Neuronal stem cell (in vitro differentiated cells): ENCODE measurements around the gene NBAS.

Source experiments
- DNase-seq: peaks from one replicate; pipeline ENCODE4 v3.0.0-alpha.2; 2013; ENCODE audit warnings: low spot score
- H2AFZ ChIP-seq: one replicate; pipeline ENCODE4 v1.6.1; 2013; ENCODE audit warnings: mild to moderate bottlenecking, low read length, inconsistent platforms
- H2AK5ac ChIP-seq: 2 replicates; pipeline ENCODE4 v1.6.1; 2013; ENCODE audit warnings: low read depth, mild to moderate bottlenecking, inconsistent platforms, low read length, moderate library complexity, mixed read lengths
- H2BK120ac ChIP-seq: 2 replicates; pipeline ENCODE4 v1.6.1; 2013; ENCODE audit warnings: low read depth, mild to moderate bottlenecking, inconsistent platforms, low read length, moderate library complexity, mixed read lengths
- H2BK12ac ChIP-seq: one replicate; pipeline ENCODE4 v1.6.1; 2013; ENCODE audit warnings: low read length, inconsistent platforms
- H2BK15ac ChIP-seq: 2 replicates; pipeline ENCODE4 v1.6.1; 2013; ENCODE audit warnings: mild to moderate bottlenecking, low read length, inconsistent platforms, mixed read lengths
- H2BK5ac ChIP-seq: one replicate; pipeline ENCODE4 v1.6.1; 2013; ENCODE audit warnings: inconsistent platforms, mild to moderate bottlenecking, low read length, moderate library complexity
- H3K14ac ChIP-seq: one replicate; pipeline ENCODE4 v1.6.1; 2013; ENCODE audit warnings: low read length, inconsistent platforms
- H3K18ac ChIP-seq: 2 replicates; pipeline ENCODE4 v1.6.1; 2013; ENCODE audit warnings: low read length, inconsistent platforms
- H3K23ac ChIP-seq: 2 replicates; pipeline ENCODE4 v1.6.1; 2013; ENCODE audit warnings: low read depth, mild to moderate bottlenecking, mixed read lengths, low read length, inconsistent platforms; ENCODE audit not compliant: poor library complexity
- H3K27ac ChIP-seq: replicated peaks from 3 replicates; pipeline ENCODE4 v1.5.1; 2013; ENCODE audit warnings: low read length, inconsistent platforms
- H3K27me3 ChIP-seq, 3 experiments: 2 replicates each; pipeline ENCODE4 v1.6.1; 2013; ENCODE audit warnings: low read length in 3 of 3, mild to moderate bottlenecking in 2 of 3, inconsistent platforms in 1 of 3, low read depth in 1 of 3, mixed read lengths in 1 of 3, moderate library complexity in 1 of 3; ENCODE audit not compliant: control insufficient read depth in 3 of 3, insufficient read depth in 3 of 3
- H3K36me3 ChIP-seq, 2 donors: replicated peaks in 1 of 2; 2 replicates each; pipeline ENCODE4 v1.6.1; 2013; ENCODE audit warnings: low read length in 2 of 2; ENCODE audit not compliant: control insufficient read depth in 2 of 2, insufficient read depth in 2 of 2
- H3K4ac ChIP-seq: 2 replicates; pipeline ENCODE4 v1.6.1; 2013; ENCODE audit warnings: inconsistent platforms, mild to moderate bottlenecking, low read length, moderate library complexity
- H3K4me1 ChIP-seq, 2 donors: 1 replicate in 1 of 2; 2 replicates in 1 of 2; pipeline ENCODE4 v1.6.1; 2013; ENCODE audit warnings: low read length in 2 of 2, low read depth in 1 of 2; ENCODE audit not compliant: control insufficient read depth in 2 of 2, insufficient read depth in 1 of 2
- H3K4me2 ChIP-seq: one replicate; pipeline ENCODE4 v1.6.1; 2013; ENCODE audit warnings: mild to moderate bottlenecking, low read length, inconsistent platforms; ENCODE audit not compliant: insufficient read depth, poor library complexity, severe bottlenecking
- H3K4me3 ChIP-seq, 2 donors: 2 replicates each; pipeline ENCODE4 v1.5.1; 2013; ENCODE audit warnings: low read length in 2 of 2, mild to moderate bottlenecking in 2 of 2, inconsistent platforms in 1 of 2, moderate library complexity in 1 of 2
- H3K79me1 ChIP-seq: one replicate; pipeline ENCODE4 v1.6.1; 2013; ENCODE audit warnings: low read depth, mild to moderate bottlenecking, inconsistent platforms, low read length, moderate library complexity
- H3K9ac ChIP-seq: one replicate; pipeline ENCODE4 v1.6.1; 2013; ENCODE audit warnings: mild to moderate bottlenecking, low read depth, low read length, inconsistent platforms; ENCODE audit not compliant: poor library complexity
- H3K9me3 ChIP-seq, 2 donors: replicated peaks in 1 of 2; 2 replicates each; pipeline versions ENCODE3 to v1.6.1; 2013; ENCODE audit warnings: low read length in 2 of 2, mild to moderate bottlenecking in 2 of 2, inconsistent platforms in 1 of 2, low read depth in 1 of 2, mixed read lengths in 1 of 2, moderate library complexity in 1 of 2; ENCODE audit not compliant: control insufficient read depth in 2 of 2, insufficient read depth in 1 of 2
- H4K8ac ChIP-seq: one replicate; pipeline ENCODE4 v1.6.1; 2013; ENCODE audit warnings: low read depth, mild to moderate bottlenecking, inconsistent platforms, low read length, moderate library complexity
- H4K91ac ChIP-seq: one replicate; pipeline ENCODE4 v1.6.1; 2013; ENCODE audit warnings: low read length, low read depth, mild to moderate bottlenecking, inconsistent platforms; ENCODE audit not compliant: poor library complexity
- WGBS, 2 donors: extraction: QIAGEN DNeasy Blood & Tissue Kit; methylation state at CpG; one replicate each; pipeline ENCODE4 v1.1.7; 2013; ENCODE audit warnings: missing lambda C conversion rate in 2 of 2, mixed read lengths in 1 of 2; ENCODE audit not compliant: insufficient read length in 2 of 2, insufficient replicate concordance in 1 of 2; ENCODE audit errors: extremely low coverage in 2 of 2; 5-methylcytosine and 5-hydroxymethylcytosine counted together

The NBAS gene

DNA sequence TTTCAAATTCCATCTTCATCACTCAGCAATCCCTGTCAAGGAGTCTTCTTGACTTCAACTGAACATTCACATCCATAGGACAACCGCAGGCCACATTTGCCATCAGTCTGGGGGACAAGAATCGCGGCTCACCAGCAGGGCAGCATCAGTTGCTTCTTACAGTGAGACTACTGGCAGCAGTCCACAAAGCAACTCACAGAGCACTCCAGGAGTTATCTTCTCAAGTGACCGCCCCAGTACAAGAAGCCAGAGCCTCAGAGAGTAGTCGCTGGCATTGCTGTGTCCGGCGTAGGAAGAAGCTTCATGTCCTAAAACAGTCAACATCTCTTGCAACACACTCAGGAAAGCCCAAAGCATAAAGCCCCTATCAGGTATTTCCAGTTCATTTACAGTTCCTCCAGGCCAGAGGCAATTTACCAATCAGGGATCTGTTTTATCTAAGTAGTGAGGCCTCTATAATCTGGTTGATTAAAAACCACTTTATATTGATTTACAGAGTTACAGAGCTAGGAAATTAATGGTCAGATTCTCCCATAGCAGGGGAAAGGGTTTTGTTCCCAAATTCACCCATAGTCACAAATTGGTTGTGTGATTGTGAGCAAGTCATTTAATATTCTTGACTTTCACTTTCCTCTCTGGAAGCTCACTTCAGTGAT lies 177.3 kb downstream of the NBAS start:
- Histone ChIP-seq H2AK5ac (no peak overlapping the region), H2AFZ (no peak overlapping the region), H3K4me1 (no peaks in the 10 kb centered on the region), H4K8ac (no peak overlapping the region), H2BK15ac (no peak overlapping the region), H3K9me3 (no peaks in the 10 kb centered on the region), H2BK12ac (no peak overlapping the region), H4K91ac (no peak overlapping the region), H3K27ac (no peak overlapping the region), H3K4me3 (no peak overlapping the region), H2BK120ac (no peak overlapping the region), H3K9ac (no peak overlapping the region), H3K14ac (no peak overlapping the region), H3K79me1 (no peaks in the 10 kb centered on the region), H3K27me3 (no peaks in the 10 kb centered on the region), H3K4me2 (no peak overlapping the region), H3K18ac (no peak overlapping the region), H2BK5ac (no peak overlapping the region), H3K36me3 (peaks cover 4 to 16% of the 10 kb centered on the region in 2 donors), H3K23ac (no peak overlapping the region), H3K4ac (no peak overlapping the region)
- no peak for DNase-seq
- no CpG with 5 or more reads among the region's 7 CpGs for WGBS, 2 donors

DNA sequence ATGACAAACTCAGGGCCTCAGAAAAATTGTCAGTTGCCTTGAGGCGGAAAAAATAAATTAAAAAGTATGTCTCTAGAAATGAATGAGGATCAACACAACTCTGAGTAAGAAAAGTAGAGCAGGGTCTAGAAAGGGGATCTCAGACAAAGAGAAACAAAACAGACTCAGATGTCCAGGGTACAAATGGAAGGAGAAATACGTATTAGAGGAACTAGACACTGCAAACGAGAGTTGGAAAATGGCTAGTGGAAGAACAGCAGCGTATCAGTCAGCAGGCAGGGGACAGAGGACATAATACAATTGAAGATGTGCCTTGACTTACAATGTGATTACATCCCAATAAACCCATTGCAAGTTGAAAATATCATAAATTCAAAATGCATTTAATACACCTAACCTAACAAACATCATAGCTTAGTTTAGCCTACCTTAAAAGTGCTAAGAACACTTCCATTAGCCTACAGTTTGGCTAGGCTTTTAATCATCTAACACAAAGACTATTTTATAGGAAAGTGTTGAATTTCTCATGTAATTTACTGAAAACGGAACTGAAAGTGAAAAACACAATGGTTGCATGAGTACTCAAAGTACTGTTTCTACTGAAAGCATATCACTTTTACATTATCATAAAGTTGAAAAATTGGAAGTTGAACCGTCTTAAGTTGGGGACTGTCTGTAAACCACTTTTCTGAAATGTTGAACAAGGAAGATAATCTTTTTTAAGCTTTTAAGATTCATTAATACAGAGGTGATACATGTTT lies 182.8 kb downstream of the NBAS start:
- H3K36me3 ChIP-seq: peaks cover 8 to 29% of the 10 kb centered on the region in 2 donors
- no peak overlapping the region for H3K4me2 ChIP-seq
- WGBS, 2 donors: no CpG with 5 or more reads among the region's 6 CpGs
- no peak overlapping the region for H2AK5ac ChIP-seq
- H3K4ac ChIP-seq: no peak overlapping the region
- no peaks in the 10 kb centered on the region for H3K4me1 ChIP-seq
- H2BK12ac ChIP-seq: no peak overlapping the region
- H3K27ac ChIP-seq: no peak overlapping the region
- H3K18ac ChIP-seq: no peak overlapping the region
- DNase-seq: no peak
- H3K23ac ChIP-seq: no peak overlapping the region
- H2BK5ac ChIP-seq: no peak overlapping the region
- no peaks in the 10 kb centered on the region for H3K27me3 ChIP-seq
- no peak overlapping the region for H2BK120ac ChIP-seq
- no peaks in the 10 kb centered on the region for H3K9me3 ChIP-seq
- no peak overlapping the region for H4K8ac ChIP-seq
- H2BK15ac ChIP-seq: no peak overlapping the region
- H2AFZ ChIP-seq: no peak overlapping the region
- H3K79me1 ChIP-seq: no peaks in the 10 kb centered on the region
- H3K14ac ChIP-seq: no peak overlapping the region
- H3K9ac ChIP-seq: no peak overlapping the region
- H3K4me3 ChIP-seq: no peak overlapping the region
- no peak overlapping the region for H4K91ac ChIP-seq

DNA sequence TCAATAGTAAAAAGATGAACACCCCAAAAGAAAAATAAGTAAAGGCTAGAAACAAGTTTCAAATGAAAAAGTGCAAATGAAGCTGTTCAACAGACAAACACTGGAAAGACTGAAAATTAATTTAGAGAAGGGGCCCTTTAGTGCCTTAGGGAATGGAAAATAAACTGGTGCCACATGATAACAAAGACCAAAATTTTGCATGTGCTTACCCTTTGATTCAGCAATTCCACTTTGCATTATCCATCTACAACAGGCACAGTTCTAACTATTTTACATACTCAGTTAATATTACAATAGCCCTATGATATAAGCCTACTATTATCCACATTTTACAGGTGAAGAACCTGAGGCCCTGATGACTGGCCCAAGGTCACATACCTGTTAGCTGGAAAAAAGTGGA lies 183.9 kb downstream of the NBAS start:
- peaks cover 6 to 28% of the 10 kb centered on the region in 2 donors for H3K36me3 ChIP-seq
- H3K9ac ChIP-seq: no peak overlapping the region
- no peaks in the 10 kb centered on the region for H3K4me1 ChIP-seq
- no peak overlapping the region for H3K14ac ChIP-seq
- no peak overlapping the region for H2AFZ ChIP-seq
- no peak overlapping the region for H2AK5ac ChIP-seq
- H3K4ac ChIP-seq: no peak overlapping the region
- H2BK120ac ChIP-seq: no peak overlapping the region
- H3K4me2 ChIP-seq: no peak overlapping the region
- H3K9me3 ChIP-seq: no peaks in the 10 kb centered on the region
- DNase-seq: no peak
- no peak overlapping the region for H2BK12ac ChIP-seq
- no peak overlapping the region for H4K8ac ChIP-seq
- no peak overlapping the region for H3K18ac ChIP-seq
- no peak overlapping the region for H2BK15ac ChIP-seq
- no peak overlapping the region for H4K91ac ChIP-seq
- no peak overlapping the region for H3K23ac ChIP-seq
- H3K27ac ChIP-seq: no peak overlapping the region
- no peak overlapping the region for H2BK5ac ChIP-seq
- H3K4me3 ChIP-seq: no peak overlapping the region
- no peaks in the 10 kb centered on the region for H3K79me1 ChIP-seq
- H3K27me3 ChIP-seq: no peaks in the 10 kb centered on the region

DNA sequence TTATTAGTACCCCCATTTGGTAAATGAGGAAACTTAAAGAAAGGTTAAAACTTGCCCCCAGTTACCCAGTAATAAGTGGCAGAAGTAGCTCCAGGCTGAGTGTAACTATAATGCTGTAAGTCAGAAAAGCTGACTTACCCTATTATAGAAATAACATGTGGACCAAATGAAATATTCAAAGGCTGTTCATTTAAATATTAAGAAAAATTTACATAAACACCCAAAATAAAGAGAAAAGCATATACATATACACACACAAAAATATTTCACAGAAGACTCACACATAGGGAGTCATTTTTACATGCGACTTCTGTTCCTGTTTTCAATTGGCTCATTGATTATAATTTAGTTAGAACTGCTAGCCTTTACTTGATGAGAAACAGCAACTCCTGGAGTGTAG lies 189.1 kb downstream of the NBAS start:
- Histone ChIP-seq H3K27ac (no peak overlapping the region), H3K4me1 (no peaks in the 10 kb centered on the region), H3K36me3 (peaks cover 6 to 27% of the 10 kb centered on the region in 2 donors), H2AFZ (no peak overlapping the region), H3K18ac (no peak overlapping the region), H3K79me1 (no peaks in the 10 kb centered on the region), H3K9me3 (no peaks in the 10 kb centered on the region), H2AK5ac (no peak overlapping the region), H3K23ac (no peak overlapping the region), H3K27me3 (no peaks in the 10 kb centered on the region), H4K91ac (no peak overlapping the region), H2BK12ac (no peak overlapping the region), H3K4me3 (no peak overlapping the region), H3K4ac (no peak overlapping the region), H3K4me2 (no peak overlapping the region), H3K14ac (no peak overlapping the region), H2BK5ac (no peak overlapping the region), H2BK120ac (no peak overlapping the region), H4K8ac (no peak overlapping the region), H2BK15ac (no peak overlapping the region), H3K9ac (no peak overlapping the region)
- no peak for DNase-seq
- WGBS, 2 donors: no CpG with 5 or more reads among the region's 1 CpG
